ENCODE results near the gene CNGA1. TPM values are rescaled to one million over a fixed set of nuclear protein-coding genes. Genes with fewer than 3 reads are reported as not detected.

CNGA1 gene
- total RNA-seq, 1 donor from 2014 or later: 2.0 TPM

- no peaks in the 10 kb centered on the region for H3K27me3 ChIP-seq
- no peaks in the 10 kb centered on the region for H3K9me3 ChIP-seq
- no peak overlapping the region for H3K4me3 ChIP-seq
- H3K36me3 ChIP-seq: no peaks in the 10 kb centered on the region
- intact Hi-C loops (cut with DNase I): no loop called here
- H3K27ac ChIP-seq: no peak overlapping the region
- TF ChIP-seq POLR2AphosphoS5 (IDR thresholded peaks at IDR 0.05; ENCODE audit: insufficient read depth in 1 of 2, low read depth in 1 of 2): no peak
- TF ChIP-seq, protein P1, sequence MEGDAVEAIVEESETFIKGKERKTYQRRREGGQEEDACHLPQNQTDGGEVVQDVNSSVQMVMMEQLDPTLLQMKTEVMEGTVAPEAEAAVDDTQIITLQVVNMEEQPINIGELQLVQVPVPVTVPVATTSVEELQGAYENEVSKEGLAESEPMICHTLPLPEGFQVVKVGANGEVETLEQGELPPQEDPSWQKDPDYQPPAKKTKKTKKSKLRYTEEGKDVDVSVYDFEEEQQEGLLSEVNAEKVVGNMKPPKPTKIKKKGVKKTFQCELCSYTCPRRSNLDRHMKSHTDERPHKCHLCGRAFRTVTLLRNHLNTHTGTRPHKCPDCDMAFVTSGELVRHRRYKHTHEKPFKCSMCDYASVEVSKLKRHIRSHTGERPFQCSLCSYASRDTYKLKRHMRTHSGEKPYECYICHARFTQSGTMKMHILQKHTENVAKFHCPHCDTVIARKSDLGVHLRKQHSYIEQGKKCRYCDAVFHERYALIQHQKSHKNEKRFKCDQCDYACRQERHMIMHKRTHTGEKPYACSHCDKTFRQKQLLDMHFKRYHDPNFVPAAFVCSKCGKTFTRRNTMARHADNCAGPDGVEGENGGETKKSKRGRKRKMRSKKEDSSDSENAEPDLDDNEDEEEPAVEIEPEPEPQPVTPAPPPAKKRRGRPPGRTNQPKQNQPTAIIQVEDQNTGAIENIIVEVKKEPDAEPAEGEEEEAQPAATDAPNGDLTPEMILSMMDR (IDR thresholded peaks at IDR 0.05): no peak
- TF ChIP-seq POLR2A (IDR thresholded peaks at IDR 0.05): no peak
- no peaks in the 10 kb centered on the region for H3K4me1 ChIP-seq
- DNase-seq (ENCODE audit: extremely low spot score in 2 of 2): no peak
Observed at GRCh38 chr4:47954245-47954644, 62.2 kb downstream of the CNGA1 start.

- no peak overlapping the region for H3K4me3 ChIP-seq
- DNase-seq (ENCODE audit: extremely low spot score in 2 of 2): no peak
- intact Hi-C loops (cut with DNase I): no loop called here
- H3K9me3 ChIP-seq: no peaks in the 10 kb centered on the region
- H3K36me3 ChIP-seq: no peaks in the 10 kb centered on the region
- no peak for TF ChIP-seq POLR2AphosphoS5 (IDR thresholded peaks at IDR 0.05; ENCODE audit: insufficient read depth in 1 of 2, low read depth in 1 of 2)
- TF ChIP-seq, protein P1 (IDR thresholded peaks at IDR 0.05): no peak
- TF ChIP-seq POLR2A (IDR thresholded peaks at IDR 0.05): no peak
- no peaks in the 10 kb centered on the region for H3K27me3 ChIP-seq
- H3K4me1 ChIP-seq: no peaks in the 10 kb centered on the region
- no peak overlapping the region for H3K27ac ChIP-seq
Observed at GRCh38 chr4:47945930-47946726, 70.4 kb downstream of the CNGA1 start.

GRCh38 chr4:47942081-47942819 lies 74.2 kb downstream of the CNGA1 start:
- H3K36me3 ChIP-seq: no peaks in the 10 kb centered on the region
- no peak overlapping the region for H3K27ac ChIP-seq
- no peaks in the 10 kb centered on the region for H3K4me1 ChIP-seq
- H3K4me3 ChIP-seq: no peak overlapping the region
- H3K9me3 ChIP-seq: no peaks in the 10 kb centered on the region
- TF ChIP-seq POLR2AphosphoS5 (IDR thresholded peaks at IDR 0.05; ENCODE audit: insufficient read depth in 1 of 2, low read depth in 1 of 2): no peak
- TF ChIP-seq, protein P1 (IDR thresholded peaks at IDR 0.05): no peak
- TF ChIP-seq POLR2A (IDR thresholded peaks at IDR 0.05): no peak
- no peak for DNase-seq (ENCODE audit: extremely low spot score in 2 of 2)
- H3K27me3 ChIP-seq: no peaks in the 10 kb centered on the region
- intact Hi-C loops (cut with DNase I): no loop called here

DNA sequence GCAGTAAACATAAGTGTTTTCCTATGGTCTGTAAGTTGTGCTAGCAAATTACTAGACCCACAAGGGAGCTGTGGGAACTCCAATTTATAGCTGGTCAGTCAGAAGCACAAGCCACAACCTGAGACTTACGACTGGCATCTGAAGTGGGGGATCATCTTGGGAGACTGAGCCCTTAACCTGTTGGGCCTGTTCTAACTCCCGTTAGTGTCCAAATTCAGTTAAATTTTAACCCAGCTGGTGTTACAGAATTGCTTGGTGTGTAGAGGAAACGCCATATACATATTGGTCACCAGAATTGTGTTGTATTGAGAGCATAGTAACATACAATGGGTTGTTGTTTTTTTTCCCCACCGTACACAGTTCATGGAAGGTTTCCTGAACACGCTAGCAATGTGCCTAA lies 77.0 kb downstream of the CNGA1 start:
- Histone ChIP-seq H3K9me3 (no peaks in the 10 kb centered on the region), H3K36me3 (no peaks in the 10 kb centered on the region), H3K27me3 (no peaks in the 10 kb centered on the region), H3K4me1 (no peaks in the 10 kb centered on the region), H3K4me3 (no peak overlapping the region), H3K27ac (no peak overlapping the region)
- intact Hi-C loops (cut with DNase I): no loop called here
- no peak for TF ChIP-seq POLR2AphosphoS5 (IDR thresholded peaks at IDR 0.05; ENCODE audit: insufficient read depth in 1 of 2, low read depth in 1 of 2)
- DNase-seq (ENCODE audit: extremely low spot score in 2 of 2): no peak

DNA sequence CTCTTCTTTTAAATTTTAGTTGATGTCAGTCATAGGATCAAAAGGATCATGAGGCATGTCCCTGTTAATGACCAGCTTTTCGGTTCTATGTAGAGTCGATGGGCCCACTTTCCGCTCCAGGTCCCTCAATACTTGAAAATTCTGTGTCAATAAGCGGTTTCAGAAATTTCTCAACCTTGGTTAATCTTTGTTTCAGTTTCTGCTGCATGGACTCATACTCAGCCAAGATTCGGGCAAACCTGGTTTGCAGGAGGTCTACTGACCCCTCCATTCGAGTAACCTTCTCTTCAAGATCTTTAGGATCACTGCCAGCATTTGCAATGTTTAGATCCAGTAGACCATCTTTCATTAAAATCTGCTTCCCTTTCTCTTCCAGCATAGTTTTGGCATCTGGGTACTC lies 80.1 kb downstream of the CNGA1 start:
- intact Hi-C loops (cut with DNase I): no loop called here
- H3K9me3 ChIP-seq: no peaks in the 10 kb centered on the region
- H3K27me3 ChIP-seq: no peaks in the 10 kb centered on the region
- no peaks in the 10 kb centered on the region for H3K36me3 ChIP-seq
- DNase-seq (ENCODE audit: extremely low spot score in 2 of 2): no peak
- H3K4me3 ChIP-seq: no peak overlapping the region
- no peak for TF ChIP-seq POLR2AphosphoS5 (IDR thresholded peaks at IDR 0.05; ENCODE audit: insufficient read depth in 1 of 2, low read depth in 1 of 2)
- TF ChIP-seq, protein P1 (IDR thresholded peaks at IDR 0.05): no peak
- no peak for TF ChIP-seq POLR2A (IDR thresholded peaks at IDR 0.05)
- no peaks in the 10 kb centered on the region for H3K4me1 ChIP-seq
- no peak overlapping the region for H3K27ac ChIP-seq
